Measurements from ENCODE around the gene ZNF536. TPM values are rescaled to one million over a fixed set of nuclear protein-coding genes. Genes with fewer than 3 reads are reported as not detected.

ZNF536 gene
- total and polyA plus RNA-seq, 3 donors from 2014 or later: 6.6 to 57.6 (median 35.1) TPM

DNA sequence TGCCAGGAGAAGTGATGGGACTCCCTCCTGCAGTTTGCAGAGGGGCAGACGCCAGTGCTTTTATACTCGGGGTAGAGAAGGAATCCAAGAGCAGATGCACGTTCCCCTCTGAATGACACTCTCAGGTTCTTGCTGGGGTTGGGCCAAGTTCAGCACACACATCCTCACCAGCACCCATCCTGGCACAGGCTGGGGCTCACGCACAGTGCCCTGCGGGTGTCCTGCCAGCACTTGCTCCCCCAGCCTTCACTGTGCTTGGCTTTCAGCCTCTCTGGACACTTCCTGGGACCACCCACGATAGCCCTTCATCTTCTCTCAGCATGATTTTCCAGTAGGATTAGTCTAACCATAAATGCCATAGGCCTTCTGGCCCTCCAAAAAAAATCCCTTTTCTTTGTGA lies 158.6 kb downstream of the ZNF536 start:
- intact Hi-C loops (cut with DNase I; ENCODE audit: low total_unique reads): no loop called here
- no peaks in the 10 kb centered on the region for H3K27me3 ChIP-seq
- no peaks in the 10 kb centered on the region for H3K36me3 ChIP-seq (ENCODE audit: low read depth, missing control alignments)
- 80% methylated on average over 4 to 6 of the region's 6 CpGs for WGBS, 2 donors
- TF ChIP-seq POLR2A (IDR thresholded peaks at IDR 0.05): no peak
- TF ChIP-seq, protein P1, sequence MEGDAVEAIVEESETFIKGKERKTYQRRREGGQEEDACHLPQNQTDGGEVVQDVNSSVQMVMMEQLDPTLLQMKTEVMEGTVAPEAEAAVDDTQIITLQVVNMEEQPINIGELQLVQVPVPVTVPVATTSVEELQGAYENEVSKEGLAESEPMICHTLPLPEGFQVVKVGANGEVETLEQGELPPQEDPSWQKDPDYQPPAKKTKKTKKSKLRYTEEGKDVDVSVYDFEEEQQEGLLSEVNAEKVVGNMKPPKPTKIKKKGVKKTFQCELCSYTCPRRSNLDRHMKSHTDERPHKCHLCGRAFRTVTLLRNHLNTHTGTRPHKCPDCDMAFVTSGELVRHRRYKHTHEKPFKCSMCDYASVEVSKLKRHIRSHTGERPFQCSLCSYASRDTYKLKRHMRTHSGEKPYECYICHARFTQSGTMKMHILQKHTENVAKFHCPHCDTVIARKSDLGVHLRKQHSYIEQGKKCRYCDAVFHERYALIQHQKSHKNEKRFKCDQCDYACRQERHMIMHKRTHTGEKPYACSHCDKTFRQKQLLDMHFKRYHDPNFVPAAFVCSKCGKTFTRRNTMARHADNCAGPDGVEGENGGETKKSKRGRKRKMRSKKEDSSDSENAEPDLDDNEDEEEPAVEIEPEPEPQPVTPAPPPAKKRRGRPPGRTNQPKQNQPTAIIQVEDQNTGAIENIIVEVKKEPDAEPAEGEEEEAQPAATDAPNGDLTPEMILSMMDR (IDR thresholded peaks at IDR 0.05): no peak
- H3K4me3 ChIP-seq: no peak overlapping the region
- no peak overlapping the region for H3K27ac ChIP-seq
- H3K4me1 ChIP-seq: no peaks in the 10 kb centered on the region
- DNase-seq: no peak
- H3K9me3 ChIP-seq: no peaks in the 10 kb centered on the region

DNA sequence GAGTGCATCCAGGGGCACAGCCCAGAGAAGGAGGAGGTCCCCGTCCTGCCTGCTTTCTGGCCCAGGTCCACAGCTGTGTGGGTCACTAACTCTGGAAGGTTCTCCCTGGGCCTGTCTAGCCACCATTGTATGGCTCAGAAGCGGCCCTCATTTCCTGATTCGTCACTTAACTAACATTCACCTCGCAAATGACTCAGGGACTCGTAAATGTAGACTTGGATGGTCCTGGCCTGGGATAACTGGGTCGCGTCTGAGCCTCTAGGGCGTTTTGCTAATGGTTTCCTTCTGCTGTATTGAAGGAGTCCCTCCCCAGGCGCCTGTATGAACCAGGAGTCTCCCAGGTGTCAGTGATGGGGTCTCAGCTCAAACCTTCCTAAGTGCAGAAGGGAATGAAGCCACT lies 162.8 kb downstream of the ZNF536 start:
- WGBS, 2 donors: 90 to 94% methylated on average over 9 of the region's 9 CpGs
- Histone ChIP-seq H3K4me1 (no peaks in the 10 kb centered on the region), H3K27me3 (no peaks in the 10 kb centered on the region), H3K9me3 (no peaks in the 10 kb centered on the region), H3K4me3 (no peak overlapping the region), H3K27ac (no peak overlapping the region), H3K36me3 (ENCODE audit: low read depth, missing control alignments) (no peaks in the 10 kb centered on the region)
- intact Hi-C loops (cut with DNase I; ENCODE audit: low total_unique reads): no loop called here
- TF ChIP-seq POLR2A (IDR thresholded peaks at IDR 0.05): no peak
- TF ChIP-seq, protein P1 (IDR thresholded peaks at IDR 0.05): no peak
- DNase-seq: no peak

DNA sequence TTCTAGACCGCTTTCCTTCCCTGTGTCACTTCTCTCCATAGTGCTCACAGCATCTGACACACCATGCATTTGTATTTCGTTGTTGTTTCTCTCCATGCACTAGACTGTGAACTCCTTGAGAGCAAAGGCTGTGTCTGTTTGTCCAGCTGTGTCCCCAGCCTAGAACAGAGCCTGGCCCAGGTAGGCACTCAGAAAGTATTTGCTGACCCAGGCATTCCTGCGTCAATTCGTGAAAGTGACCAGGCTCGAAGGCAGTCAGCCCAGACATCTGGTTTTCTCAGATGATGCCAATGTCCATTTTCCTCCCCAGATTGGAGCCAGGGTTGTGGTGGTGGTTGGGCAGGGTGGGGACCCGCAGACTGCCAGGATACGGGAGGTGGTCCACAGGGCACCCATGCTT lies 164.8 kb downstream of the ZNF536 start:
- no peak overlapping the region for H3K27ac ChIP-seq
- no peaks in the 10 kb centered on the region for H3K36me3 ChIP-seq (ENCODE audit: low read depth, missing control alignments)
- H3K4me1 ChIP-seq: peaks cover 3% of the 10 kb centered on the region
- no peaks in the 10 kb centered on the region for H3K27me3 ChIP-seq
- no peak overlapping the region for H3K4me3 ChIP-seq
- WGBS, 2 donors: 90% methylated on average over 7 of the region's 7 CpGs
- no peak for DNase-seq
- TF ChIP-seq, protein P1 (IDR thresholded peaks at IDR 0.05): no peak
- intact Hi-C loops (cut with DNase I; ENCODE audit: low total_unique reads): no loop called here
- H3K9me3 ChIP-seq: no peaks in the 10 kb centered on the region

DNA sequence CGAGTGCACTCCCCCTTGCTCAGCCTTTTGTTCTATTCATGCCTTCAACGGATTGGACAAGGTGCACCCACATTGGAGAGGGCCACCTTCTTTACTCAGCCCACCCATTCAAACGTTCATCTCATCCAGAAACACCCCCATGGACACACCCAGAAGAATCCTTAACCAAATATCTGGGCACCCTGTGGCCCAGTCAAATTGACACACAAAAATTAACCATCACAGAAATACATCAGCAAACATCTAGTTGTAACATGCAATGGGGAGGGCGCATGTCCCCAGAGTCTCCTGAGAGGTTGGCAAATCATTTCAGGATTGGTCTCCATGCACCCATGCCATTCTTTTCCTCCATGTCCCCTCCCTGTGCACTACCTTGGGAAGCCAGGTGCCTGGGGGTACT lies 167.1 kb downstream of the ZNF536 start:
- no peaks in the 10 kb centered on the region for H3K27me3 ChIP-seq
- no peak overlapping the region for H3K4me3 ChIP-seq
- DNase-seq: no peak
- no peaks in the 10 kb centered on the region for H3K9me3 ChIP-seq
- H3K36me3 ChIP-seq (ENCODE audit: low read depth, missing control alignments): no peaks in the 10 kb centered on the region
- TF ChIP-seq, protein P1 (IDR thresholded peaks at IDR 0.05): no peak
- TF ChIP-seq POLR2A (IDR thresholded peaks at IDR 0.05): no peak
- H3K4me1 ChIP-seq: peaks cover 3% of the 10 kb centered on the region
- no peak overlapping the region for H3K27ac ChIP-seq
- WGBS, 2 donors: 76 to 90% methylated on average over 4 of the region's 4 CpGs
- intact Hi-C loops (cut with DNase I; ENCODE audit: low total_unique reads): no loop called here

DNA sequence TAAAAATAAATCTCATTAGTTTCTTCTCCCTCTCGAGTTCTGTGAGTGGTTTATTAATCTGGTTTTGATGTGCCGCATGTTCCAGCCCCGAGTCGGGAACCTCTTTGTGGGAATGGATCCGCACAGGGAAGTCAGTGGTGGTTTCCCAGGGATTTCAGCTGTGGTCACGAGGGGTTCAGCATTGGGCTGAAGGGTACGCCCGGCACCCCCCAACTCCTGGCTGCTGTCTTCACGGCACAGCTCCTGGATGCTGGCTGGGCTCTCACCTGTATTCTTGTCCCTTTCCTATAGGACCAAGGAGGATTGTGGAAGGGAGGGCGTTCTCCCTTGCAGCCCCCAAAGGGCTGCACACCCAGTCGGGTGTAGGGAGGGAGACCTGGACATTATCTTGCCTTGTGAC lies 167.8 kb downstream of the ZNF536 start:
- H3K27ac ChIP-seq: no peak overlapping the region
- intact Hi-C loops (cut with DNase I; ENCODE audit: low total_unique reads): no loop called here
- WGBS, 2 donors: 51 to 69% methylated on average over 9 to 11 of the region's 11 CpGs
- no peaks in the 10 kb centered on the region for H3K9me3 ChIP-seq
- H3K4me1 ChIP-seq: peaks cover 3% of the 10 kb centered on the region
- H3K4me3 ChIP-seq: no peak overlapping the region
- no peak for DNase-seq
- no peaks in the 10 kb centered on the region for H3K36me3 ChIP-seq (ENCODE audit: low read depth, missing control alignments)
- TF ChIP-seq POLR2A (IDR thresholded peaks at IDR 0.05): no peak
- TF ChIP-seq, protein P1 (IDR thresholded peaks at IDR 0.05): no peak
- H3K27me3 ChIP-seq: no peaks in the 10 kb centered on the region
